GM12873 (cell line): ENCODE measurements around the gene ZNF574.

ENCODE experiments used
- CTCF ChIP-seq: IDR thresholded peaks from 2 replicates; pipeline ENCODE4 v1.5.1; 2012; ENCODE audit warnings: low read depth, mild to moderate bottlenecking, moderate library complexity, low read length, control low read depth; ENCODE audit not compliant: insufficient read depth; ENCODE audit errors: missing control alignments

The ZNF574 gene

DNA sequence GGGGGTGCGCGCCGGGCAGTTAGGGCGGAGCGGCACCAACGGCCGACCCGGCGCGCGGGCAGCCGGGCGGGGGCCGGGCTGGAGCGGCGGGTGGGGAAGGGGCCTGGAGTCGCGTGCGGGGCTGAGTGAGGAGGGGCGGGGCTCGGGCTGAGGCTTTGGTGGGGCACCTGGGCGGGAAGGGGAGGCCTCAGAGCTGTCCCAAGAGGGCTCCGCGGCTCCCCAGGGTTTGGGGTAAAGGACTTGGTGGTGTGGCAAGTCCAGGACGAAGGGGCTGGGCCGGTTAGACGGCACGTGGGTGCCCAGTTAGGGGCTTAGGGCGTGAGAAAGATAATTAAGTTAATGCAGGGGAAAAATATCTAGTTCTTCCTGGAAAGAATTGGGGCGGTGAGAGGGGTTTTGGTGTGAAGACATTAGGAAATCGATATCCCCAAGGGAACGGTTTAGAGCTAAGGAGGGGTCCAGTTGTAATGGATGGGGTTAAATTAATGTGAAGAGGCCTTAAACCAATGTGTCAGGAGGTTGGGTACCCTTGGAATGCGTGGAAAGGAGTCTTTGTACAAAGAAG is 496 bp downstream of the ZNF574 start:
- TF ChIP-seq CTCF, result no peak

DNA sequence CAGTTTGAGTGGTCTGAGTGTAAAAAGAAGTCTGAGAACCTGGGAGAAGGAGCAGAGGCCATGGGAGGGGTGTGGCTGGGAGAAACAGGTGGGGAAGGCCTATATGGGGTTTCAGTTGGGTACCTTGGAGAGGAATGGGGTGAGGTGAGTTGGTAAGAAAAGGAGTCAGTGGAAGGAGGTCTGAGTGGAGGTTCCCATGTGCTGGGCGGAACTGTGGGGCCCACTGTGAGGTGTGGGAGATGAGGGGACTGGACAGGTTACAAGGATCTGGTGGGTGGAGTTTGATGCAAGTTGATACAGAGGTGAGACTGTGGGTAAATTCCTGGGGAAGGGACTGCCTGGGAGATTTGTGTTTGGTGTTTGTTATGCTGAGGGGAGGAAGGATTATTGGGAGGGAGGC is 2.1 kb downstream of the ZNF574 start:
- TF ChIP-seq CTCF, result no peak

GRCh38 chr19:42078538-42079275 is 2.7 kb downstream of the ZNF574 start:
- no peak for TF ChIP-seq CTCF

- no peak for TF ChIP-seq CTCF
These were observed 3.3 kb downstream of the ZNF574 start for GRCh38 chr19:42079276-42079669.

GRCh38 chr19:42079886-42080763 is 4.2 kb downstream of the ZNF574 start:
- TF ChIP-seq CTCF, result no peak

DNA sequence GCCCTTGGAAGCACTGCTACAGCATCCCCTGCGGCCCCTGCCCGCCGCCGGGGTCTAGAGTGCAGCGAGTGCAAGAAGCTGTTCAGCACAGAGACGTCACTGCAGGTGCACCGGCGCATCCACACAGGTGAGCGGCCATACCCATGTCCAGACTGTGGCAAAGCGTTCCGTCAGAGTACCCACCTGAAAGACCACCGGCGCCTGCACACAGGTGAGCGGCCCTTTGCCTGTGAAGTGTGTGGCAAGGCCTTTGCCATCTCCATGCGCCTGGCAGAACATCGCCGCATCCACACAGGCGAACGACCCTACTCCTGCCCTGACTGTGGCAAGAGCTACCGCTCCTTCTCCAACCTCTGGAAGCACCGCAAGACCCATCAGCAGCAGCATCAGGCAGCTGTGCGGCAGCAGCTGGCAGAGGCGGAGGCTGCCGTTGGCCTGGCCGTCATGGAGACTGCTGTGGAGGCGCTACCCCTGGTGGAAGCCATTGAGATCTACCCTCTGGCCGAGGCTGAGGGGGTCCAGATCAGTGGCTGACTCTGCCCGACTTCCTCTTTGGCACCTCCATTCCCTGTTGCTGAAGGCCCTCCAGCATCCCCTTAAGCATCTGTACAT is 4.9 kb downstream of the ZNF574 start:
- no peak for TF ChIP-seq CTCF
